Measurements from ENCODE around the gene MNAT1. TPM values are rescaled to one million over a fixed set of nuclear protein-coding genes. Genes with fewer than 3 reads are reported as not detected.

MNAT1 gene
- total RNA-seq, 1 donor from 2014 or later, result 40.4 TPM

GRCh38 chr14:60760644-60761364, 26.2 kb downstream of the MNAT1 start:
- no peak for TF ChIP-seq CTCF (IDR thresholded peaks at IDR 0.05; ENCODE audit: unreplicated experiment)
- peaks cover 23% of the 10 kb centered on the region for H3K4me1 Mint-ChIP-seq
- H3K4me3 Mint-ChIP-seq, result no peak overlapping the region
- peaks cover 2% of the 10 kb centered on the region for H3K36me3 Mint-ChIP-seq
- H3K9me3 Mint-ChIP-seq, result no peaks in the 10 kb centered on the region
- no peak overlapping the region for H3K27ac Mint-ChIP-seq
- H3K27me3 Mint-ChIP-seq (ENCODE audit: low read depth), result no peaks in the 10 kb centered on the region
- DNase-seq (ENCODE audit: low spot score in 2 of 2, unreplicated experiment in 2 of 2), result no peak

GRCh38 chr14:60768602-60769001, 34.0 kb downstream of the MNAT1 start:
- no peak for DNase-seq (ENCODE audit: low spot score in 2 of 2, unreplicated experiment in 2 of 2)
- Mint-ChIP-seq H3K4me3 (no peak overlapping the region), H3K4me1 (peaks cover 3% of the 10 kb centered on the region), H3K36me3 (peaks cover 5% of the 10 kb centered on the region), H3K27ac (no peak overlapping the region), H3K9me3 (no peaks in the 10 kb centered on the region), H3K27me3 (ENCODE audit: low read depth) (no peaks in the 10 kb centered on the region)
- no peak for TF ChIP-seq CTCF (IDR thresholded peaks at IDR 0.05; ENCODE audit: unreplicated experiment)

GRCh38 chr14:60771117-60771516, 36.6 kb downstream of the MNAT1 start:
- H3K27me3 Mint-ChIP-seq (ENCODE audit: low read depth), result no peaks in the 10 kb centered on the region
- no peak overlapping the region for H3K27ac Mint-ChIP-seq

GRCh38 chr14:60773558-60773957, 39.0 kb downstream of the MNAT1 start:
- H3K4me1 Mint-ChIP-seq, result no peaks in the 10 kb centered on the region
- H3K4me3 Mint-ChIP-seq, result no peak overlapping the region
- H3K9me3 Mint-ChIP-seq, result no peaks in the 10 kb centered on the region
- H3K36me3 Mint-ChIP-seq, result peaks cover 2% of the 10 kb centered on the region
- no peak for DNase-seq (ENCODE audit: low spot score in 2 of 2, unreplicated experiment in 2 of 2)
- TF ChIP-seq CTCF (IDR thresholded peaks at IDR 0.05; ENCODE audit: unreplicated experiment), result no peak
- H3K27ac Mint-ChIP-seq, result no peak overlapping the region
- no peaks in the 10 kb centered on the region for H3K27me3 Mint-ChIP-seq (ENCODE audit: low read depth)

More at GRCh38 chr14:60771117-60771516, 36.6 kb downstream of the MNAT1 start:
- Mint-ChIP-seq H3K4me3 (no peak overlapping the region), H3K36me3 (peaks cover 3% of the 10 kb centered on the region), H3K9me3 (no peaks in the 10 kb centered on the region), H3K4me1 (no peaks in the 10 kb centered on the region)
- TF ChIP-seq CTCF (IDR thresholded peaks at IDR 0.05; ENCODE audit: unreplicated experiment), result no peak
- no peak for DNase-seq (ENCODE audit: low spot score in 2 of 2, unreplicated experiment in 2 of 2)

- Mint-ChIP-seq H3K27ac (no peak overlapping the region), H3K9me3 (no peaks in the 10 kb centered on the region), H3K4me3 (no peak overlapping the region), H3K4me1 (no peaks in the 10 kb centered on the region), H3K27me3 (ENCODE audit: low read depth) (no peaks in the 10 kb centered on the region), H3K36me3 (peaks cover 2% of the 10 kb centered on the region)
- TF ChIP-seq CTCF (IDR thresholded peaks at IDR 0.05; ENCODE audit: unreplicated experiment), result no peak
- DNase-seq (ENCODE audit: low spot score in 2 of 2, unreplicated experiment in 2 of 2), result no peak
Measured at GRCh38 chr14:60775296-60775695, 40.7 kb downstream of the MNAT1 start.

Data from mesothelial cell of epicardium (in vitro differentiated cells).